Endometrium (tissue), 2 donors: Measurements from ENCODE around the gene CD68.
"Not testable (repeated sequence)": the region's sequence is repeated elsewhere in the genome, so short reads cannot be mapped to it uniquely, and the experiment has no call there.

Experiments used
- FAIRE-seq: peaks from 2 replicates; lab custom pipeline; 2012; peaks lifted over from hg19 to GRCh38; lab: Jason Lieb, UNC
- donor health status: control.
- donor health status: control.

CD68 gene

GRCh38 chr17:7613769-7614424, 34.5 kb downstream of the CD68 start:
- no peak for FAIRE-seq

- peak; percentile 97 for FAIRE-seq
These were observed 35.2 kb downstream of the CD68 start, which contains the start of gene FXR2 for GRCh38 chr17:7614425-7615264. Gene FXR2 (minus strand): TSS chr17:7614897. CDS start chr17:7614532, 365 bp downstream.

- FAIRE-seq = no peak
These were observed 35.9 kb downstream of the CD68 start for GRCh38 chr17:7615265-7615747.

- FAIRE-seq = no peak
These were observed 39.2 kb downstream of the CD68 start for GRCh38 chr17:7618608-7619007.

- FAIRE-seq = no peak
These were observed 41.4 kb downstream of the CD68 start for GRCh38 chr17:7620835-7621234.

- FAIRE-seq = no peak
These were observed 44.2 kb downstream of the CD68 start for GRCh38 chr17:7623661-7624060.

- FAIRE-seq = not testable (repeated sequence)
These were observed 46.3 kb downstream of the CD68 start for GRCh38 chr17:7625749-7626148.

- no peak for FAIRE-seq
These were observed 46.9 kb downstream of the CD68 start for GRCh38 chr17:7626307-7626706.

- no peak for FAIRE-seq
These were observed 47.5 kb downstream of the CD68 start for GRCh38 chr17:7626956-7627249.

- FAIRE-seq = peak; percentile 78
These were observed 48.0 kb downstream of the CD68 start, which contains the start of gene SAT2 for GRCh38 chr17:7627250-7628121. Gene SAT2 (minus strand): TSS chr17:7627821. CDS start chr17:7627635, 186 bp downstream.

GRCh38 chr17:7629939-7630571, 50.6 kb downstream of the CD68 start, which contains the start of gene SHBG:
Gene SHBG (plus strand): TSS chr17:7630135. CDS start chr17:7630173, 38 bp downstream.
- FAIRE-seq = no peak
